RWPE2 (cell line): ENCODE measurements around the gene COL23A1.

Source experiments
- ATAC-seq: fragments of 200-7000 bp; cut with Tn5 transposase; 3 replicates; pipeline ENCODE4 v1.9.1; 2021; ENCODE audit warnings: low read depth
- DNase-seq: peaks from one replicate; pipeline ENCODE4 v3.0.0-alpha.2; 2020; ENCODE audit warnings: low spot score
- H3K27ac ChIP-seq: fragments of 450-650 bp; 2 replicates; pipeline ENCODE4 v1.5.1; 2017; ENCODE audit warnings: mild to moderate bottlenecking; ENCODE audit not compliant: poor library complexity, severe bottlenecking
- H3K27me3 ChIP-seq: fragments of 250-450 bp; sonication (Bioruptor Pico); 2 replicates; pipeline ENCODE4 v1.5.1; 2021; ENCODE audit warnings: mild to moderate bottlenecking, moderate library complexity; ENCODE audit not compliant: insufficient read depth, poor library complexity, severe bottlenecking
- H3K36me3 ChIP-seq: fragments of 250-450 bp; sonication (Bioruptor Pico); 2 replicates; pipeline ENCODE4 v1.5.1; 2020; ENCODE audit warnings: low read depth, mild to moderate bottlenecking, moderate library complexity
- H3K4me1 ChIP-seq: fragments of 250-450 bp; sonication (Bioruptor Pico); 2 replicates; pipeline ENCODE4 v1.5.1; 2021; ENCODE audit warnings: mild to moderate bottlenecking, moderate library complexity; ENCODE audit not compliant: insufficient read depth, poor library complexity, severe bottlenecking
- H3K4me3 ChIP-seq: fragments of 250-450 bp; sonication (Bioruptor Pico); 2 replicates; pipeline ENCODE4 v1.5.1; 2021; ENCODE audit warnings: mild to moderate bottlenecking, moderate library complexity; ENCODE audit not compliant: severe bottlenecking
- H3K9me3 ChIP-seq: fragments of 250-450 bp; sonication (Bioruptor Pico); 2 replicates; pipeline ENCODE4 v1.5.1; 2021; ENCODE audit warnings: mild to moderate bottlenecking, moderate library complexity; ENCODE audit not compliant: severe bottlenecking
- TF ChIP-seq, protein P1 (sequence below): fragments of 450-650 bp; IDR thresholded peaks from one replicate; pipeline ENCODE4 v1.5.1; 2017; ENCODE audit warnings: mild to moderate bottlenecking, moderate library complexity; ENCODE audit not compliant: poor library complexity, severe bottlenecking

The COL23A1 gene

GRCh38 chr5:178507151-178507932 is 82.9 kb downstream of the COL23A1 start:
- H3K27me3 ChIP-seq, result peaks cover 5% of the 10 kb centered on the region
- H3K9me3 ChIP-seq, result no peaks in the 10 kb centered on the region
- no peak for ATAC-seq
- no peaks in the 10 kb centered on the region for H3K36me3 ChIP-seq
- H3K4me3 ChIP-seq, result no peak overlapping the region
- no peak overlapping the region for H3K27ac ChIP-seq
- H3K4me1 ChIP-seq, result no peaks in the 10 kb centered on the region
- TF ChIP-seq, protein P1, sequence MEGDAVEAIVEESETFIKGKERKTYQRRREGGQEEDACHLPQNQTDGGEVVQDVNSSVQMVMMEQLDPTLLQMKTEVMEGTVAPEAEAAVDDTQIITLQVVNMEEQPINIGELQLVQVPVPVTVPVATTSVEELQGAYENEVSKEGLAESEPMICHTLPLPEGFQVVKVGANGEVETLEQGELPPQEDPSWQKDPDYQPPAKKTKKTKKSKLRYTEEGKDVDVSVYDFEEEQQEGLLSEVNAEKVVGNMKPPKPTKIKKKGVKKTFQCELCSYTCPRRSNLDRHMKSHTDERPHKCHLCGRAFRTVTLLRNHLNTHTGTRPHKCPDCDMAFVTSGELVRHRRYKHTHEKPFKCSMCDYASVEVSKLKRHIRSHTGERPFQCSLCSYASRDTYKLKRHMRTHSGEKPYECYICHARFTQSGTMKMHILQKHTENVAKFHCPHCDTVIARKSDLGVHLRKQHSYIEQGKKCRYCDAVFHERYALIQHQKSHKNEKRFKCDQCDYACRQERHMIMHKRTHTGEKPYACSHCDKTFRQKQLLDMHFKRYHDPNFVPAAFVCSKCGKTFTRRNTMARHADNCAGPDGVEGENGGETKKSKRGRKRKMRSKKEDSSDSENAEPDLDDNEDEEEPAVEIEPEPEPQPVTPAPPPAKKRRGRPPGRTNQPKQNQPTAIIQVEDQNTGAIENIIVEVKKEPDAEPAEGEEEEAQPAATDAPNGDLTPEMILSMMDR, result no peak
- DNase-seq, result no peak

GRCh38 chr5:178505639-178506407 is 84.4 kb downstream of the COL23A1 start:
- TF ChIP-seq, protein P1, result no peak
- no peak overlapping the region for H3K4me3 ChIP-seq
- no peaks in the 10 kb centered on the region for H3K9me3 ChIP-seq
- ATAC-seq (no peak), DNase-seq (no peak)
- H3K27ac ChIP-seq, result no peak overlapping the region
- H3K36me3 ChIP-seq, result no peaks in the 10 kb centered on the region
- no peaks in the 10 kb centered on the region for H3K27me3 ChIP-seq
- H3K4me1 ChIP-seq, result no peaks in the 10 kb centered on the region

DNA sequence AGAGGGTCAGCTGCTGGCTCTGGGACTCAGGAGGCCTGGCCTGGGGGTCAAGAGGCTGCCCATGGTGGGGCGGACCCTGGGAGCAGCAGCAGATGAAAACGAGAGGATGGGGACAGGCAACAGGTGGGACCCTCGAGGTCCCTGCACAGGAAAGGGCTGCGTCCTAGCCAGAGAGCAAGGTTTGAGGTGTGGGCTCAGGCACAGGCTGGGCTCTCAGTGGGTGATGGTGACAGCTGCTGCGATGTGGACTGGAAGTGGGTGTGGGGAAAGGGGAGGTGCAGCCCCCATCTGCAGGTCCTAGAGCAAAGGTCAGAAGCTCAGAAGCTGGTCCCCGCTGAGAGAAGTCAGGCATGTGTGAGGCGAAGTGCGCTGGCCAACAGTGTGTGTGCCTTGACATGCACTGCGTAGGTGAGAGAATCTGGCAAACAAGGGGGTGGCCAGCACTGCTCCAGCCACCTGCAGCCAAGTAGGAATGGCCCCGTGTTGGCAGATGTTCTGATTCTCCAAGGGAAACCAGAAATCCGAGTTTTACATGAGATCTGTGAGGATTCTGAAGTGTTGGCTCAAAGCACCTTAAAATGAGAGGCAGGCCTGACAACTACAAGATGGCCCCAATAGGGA is 85.7 kb downstream of the COL23A1 start:
- Histone ChIP-seq H3K4me1 (no peaks in the 10 kb centered on the region), H3K27me3 (no peaks in the 10 kb centered on the region), H3K9me3 (no peaks in the 10 kb centered on the region), H3K36me3 (no peaks in the 10 kb centered on the region), H3K4me3 (no peak overlapping the region), H3K27ac (no peak overlapping the region)
- no peak for DNase-seq
- ATAC-seq, result no peak
- TF ChIP-seq, protein P1, result no peak

GRCh38 chr5:178502401-178503100 is 87.6 kb downstream of the COL23A1 start:
- Histone ChIP-seq H3K9me3 (no peaks in the 10 kb centered on the region), H3K36me3 (no peaks in the 10 kb centered on the region), H3K4me1 (no peaks in the 10 kb centered on the region), H3K27me3 (no peaks in the 10 kb centered on the region), H3K4me3 (no peak overlapping the region), H3K27ac (no peak overlapping the region)
- ATAC-seq (no peak), DNase-seq (no peak)
- TF ChIP-seq, protein P1, result no peak
